Mesenchymal stem cell (in vitro differentiated cells and primary cell): ENCODE results near the gene WDR31.
A peak's percentile ranks its signal among the peaks of the same experiment; 100 is the strongest.
"Not testable (repeated sequence)": the region's sequence is repeated elsewhere in the genome, so short reads cannot be mapped to it uniquely, and the experiment has no call there.

Source experiments
- DNase-seq: peaks from one replicate; pipeline ENCODE4 v3.0.0-alpha.2; 2013
- H2AFZ ChIP-seq: one replicate; pipeline ENCODE4 v1.6.1; 2013; ENCODE audit warnings: low read depth, mild to moderate bottlenecking, control low read depth, inconsistent platforms, low read length, moderate library complexity
- H2AK5ac ChIP-seq: 2 replicates; pipeline ENCODE4 v1.6.1; 2013; ENCODE audit warnings: low read length, moderate library complexity, mild to moderate bottlenecking, inconsistent platforms; ENCODE audit not compliant: severe bottlenecking
- H2BK120ac ChIP-seq: one replicate; pipeline ENCODE4 v1.6.1; 2013; ENCODE audit warnings: low read depth, mild to moderate bottlenecking, inconsistent platforms, low read length, moderate library complexity
- H2BK12ac ChIP-seq, 2 experiments: one replicate each; pipeline ENCODE4 v1.6.1; 2013; ENCODE audit warnings: inconsistent platforms in 2 of 2, low read length in 2 of 2, mild to moderate bottlenecking in 2 of 2, moderate library complexity in 2 of 2, control low read depth in 1 of 2
- H2BK15ac ChIP-seq: one replicate; pipeline ENCODE4 v1.6.1; 2013; ENCODE audit warnings: mild to moderate bottlenecking, low read depth, inconsistent platforms; ENCODE audit not compliant: poor library complexity, severe bottlenecking
- H2BK5ac ChIP-seq: 2 replicates; pipeline ENCODE4 v1.6.1; 2013; ENCODE audit warnings: low read depth, mild to moderate bottlenecking, low read length, control low read depth, inconsistent platforms; ENCODE audit not compliant: poor library complexity, severe bottlenecking
- H3K14ac ChIP-seq, 2 experiments: one replicate each; pipeline ENCODE4 v1.6.1; 2013; ENCODE audit warnings: inconsistent platforms in 2 of 2, low read length in 2 of 2, control low read depth in 1 of 2, mild to moderate bottlenecking in 1 of 2, moderate library complexity in 1 of 2
- H3K18ac ChIP-seq, 2 experiments: one replicate each; pipeline ENCODE4 v1.6.1; 2013; ENCODE audit warnings: inconsistent platforms in 2 of 2, low read length in 2 of 2, control low read depth in 1 of 2, low read depth in 1 of 2, mild to moderate bottlenecking in 1 of 2
- H3K23ac ChIP-seq, 2 experiments: one replicate each; pipeline ENCODE4 v1.6.1; 2013; ENCODE audit warnings: inconsistent platforms in 2 of 2, low read length in 2 of 2, mild to moderate bottlenecking in 2 of 2, moderate library complexity in 2 of 2, control low read depth in 1 of 2
- H3K27ac ChIP-seq: 2 replicates; pipeline ENCODE4 v1.5.1; 2013; ENCODE audit warnings: mild to moderate bottlenecking, moderate library complexity, low read length, control low read depth, inconsistent platforms; ENCODE audit not compliant: poor library complexity, severe bottlenecking
- H3K27me3 ChIP-seq, 2 experiments: 2 replicates each; pipeline versions ENCODE4 v1.6.1 to v1.7.0; 2013; ENCODE audit warnings: low read length in 2 of 2, mild to moderate bottlenecking in 2 of 2, moderate library complexity in 2 of 2, control low read depth in 1 of 2, inconsistent platforms in 1 of 2; ENCODE audit not compliant: control insufficient read depth in 1 of 2, insufficient read depth in 1 of 2
- H3K36me3 ChIP-seq, 2 experiments: 2 replicates each; pipeline versions ENCODE4 v1.6.1 to v1.7.0; 2013; ENCODE audit warnings: low read length in 2 of 2, control low read depth in 1 of 2, inconsistent platforms in 1 of 2, low read depth in 1 of 2, mild to moderate bottlenecking in 1 of 2; ENCODE audit not compliant: insufficient read depth in 2 of 2, control insufficient read depth in 1 of 2
- H3K4ac ChIP-seq, 2 experiments: one replicate each; pipeline ENCODE4 v1.6.1; 2013; ENCODE audit warnings: inconsistent platforms in 2 of 2, low read length in 2 of 2, mild to moderate bottlenecking in 2 of 2, moderate library complexity in 2 of 2, control low read depth in 1 of 2, low read depth in 1 of 2
- H3K4me1 ChIP-seq: 2 replicates; pipeline ENCODE4 v1.6.1; 2013; ENCODE audit warnings: low read depth, low read length, control low read depth; ENCODE audit not compliant: control insufficient read depth, insufficient read depth
- H3K4me2 ChIP-seq: 2 replicates; pipeline ENCODE4 v1.6.1; 2013; ENCODE audit warnings: low read length, mild to moderate bottlenecking, inconsistent platforms; ENCODE audit not compliant: poor library complexity, severe bottlenecking
- H3K4me3 ChIP-seq, 2 experiments: 2 replicates each; pipeline versions ENCODE4 v1.5.1 to v1.7.0; 2013; ENCODE audit warnings: low read length in 2 of 2, mild to moderate bottlenecking in 2 of 2, control low read depth in 1 of 2, low read depth in 1 of 2; ENCODE audit not compliant: insufficient read depth in 1 of 2
- H3K79me1 ChIP-seq: replicated peaks from 2 replicates; pipeline ENCODE4 v1.6.1; 2013; ENCODE audit warnings: mild to moderate bottlenecking, control low read depth, low read length, inconsistent platforms; ENCODE audit not compliant: poor library complexity, severe bottlenecking
- H3K9ac ChIP-seq: 2 replicates; pipeline ENCODE4 v1.7.0; 2013; ENCODE audit warnings: mild to moderate bottlenecking, low read length, moderate library complexity
- H3K9me3 ChIP-seq: 2 replicates; pipeline ENCODE4 v1.7.0; 2013; ENCODE audit warnings: mild to moderate bottlenecking, low read length; ENCODE audit not compliant: control insufficient read depth
- H4K8ac ChIP-seq: one replicate; pipeline ENCODE4 v1.6.1; 2013; ENCODE audit warnings: inconsistent platforms, mild to moderate bottlenecking, low read length, moderate library complexity
- H4K91ac ChIP-seq: one replicate; pipeline ENCODE4 v1.6.1; 2013; ENCODE audit warnings: mild to moderate bottlenecking, low read length, inconsistent platforms
- WGBS: methylation state at CpG from one replicate; pipeline ENCODE4 v1.1.7; 2013; ENCODE audit warnings: mixed read lengths; 5-methylcytosine and 5-hydroxymethylcytosine counted together

Gene WDR31

GRCh38 chr9:113386571-113387393 is 46.7 kb upstream of the WDR31 start:
- Histone ChIP-seq H3K4me3 (no peak overlapping the region), H4K91ac (no peak overlapping the region), H3K27me3 (no peaks in the 10 kb centered on the region), H3K4me1 (peaks cover 11% of the 10 kb centered on the region), H3K9me3 (no peaks in the 10 kb centered on the region), H3K9ac (no peak overlapping the region), H3K79me1 (no peaks in the 10 kb centered on the region), H2AK5ac (peak overlapping the region; percentile 47), H3K4ac (no peak overlapping the region), H3K18ac (no peak overlapping the region), H3K36me3 (peaks cover 44 to 60% of the 10 kb centered on the region in 2 experiments), H2BK12ac (no peak overlapping the region), H4K8ac (no peak overlapping the region), H2AFZ (no peak overlapping the region), H3K23ac (no peak overlapping the region), H3K4me2 (no peak overlapping the region), H2BK5ac (no peak overlapping the region), H2BK120ac (no peak overlapping the region), H3K27ac (no peak overlapping the region), H3K14ac (no peak overlapping the region), H2BK15ac (no peak overlapping the region)
- 94% methylated on average over 4 of the region's 4 CpGs for WGBS
- no peak for DNase-seq

DNA sequence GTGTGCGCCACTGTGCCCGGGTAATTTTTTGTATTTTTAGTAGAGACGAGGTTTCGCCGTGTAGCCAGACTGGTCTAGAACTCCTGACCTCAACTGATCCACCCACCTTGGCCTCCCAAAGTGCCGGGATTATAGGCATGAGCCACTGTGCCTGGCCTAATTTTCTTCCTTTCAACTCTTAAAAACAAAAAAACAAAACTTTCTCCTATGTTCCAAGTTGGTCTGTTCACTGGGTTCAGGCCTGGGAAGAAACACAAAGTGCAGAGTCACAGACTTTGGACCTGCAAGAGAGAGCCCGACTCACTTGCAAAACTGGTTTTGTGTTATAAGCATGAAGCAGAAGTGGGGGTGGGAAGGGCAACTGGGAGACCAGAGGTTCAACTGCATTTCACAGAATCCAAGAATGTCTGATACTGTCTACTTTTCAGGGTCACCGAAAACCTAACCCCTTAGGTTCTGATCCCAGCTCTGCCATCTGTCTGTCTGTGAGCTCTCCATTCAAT is 41.9 kb upstream of the WDR31 start:
- H2BK12ac ChIP-seq = no peak overlapping the region
- no peak for DNase-seq

DNA sequence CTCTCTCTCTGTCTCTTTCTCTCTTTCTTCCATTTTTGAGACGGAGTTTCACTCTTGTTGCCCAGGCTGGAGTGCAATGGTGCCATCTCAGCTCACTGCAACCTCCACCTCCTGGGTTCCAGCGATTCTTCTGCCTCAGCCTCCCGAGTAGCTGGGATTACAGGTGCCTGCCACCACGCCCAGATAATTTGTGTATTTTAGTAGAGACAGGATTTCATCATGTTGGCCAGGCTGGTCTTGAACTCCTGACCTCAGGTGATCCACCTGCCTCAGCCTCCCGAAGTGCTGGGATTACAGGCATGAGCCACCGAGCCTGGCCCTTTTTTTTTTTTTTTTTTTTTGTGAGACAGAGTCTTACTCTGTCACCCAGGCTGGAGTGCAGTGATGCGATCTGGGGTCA is 41.4 kb upstream of the WDR31 start:
- H3K9ac ChIP-seq, H2BK5ac ChIP-seq, H4K91ac ChIP-seq, H3K18ac ChIP-seq, H3K23ac ChIP-seq, H3K79me1 ChIP-seq, H2AK5ac ChIP-seq, H3K4me3 ChIP-seq, H2BK12ac ChIP-seq, H2BK120ac ChIP-seq, DNase-seq, H3K4ac ChIP-seq, H3K27ac ChIP-seq, H3K9me3 ChIP-seq, H3K27me3 ChIP-seq, H2BK15ac ChIP-seq, H3K4me1 ChIP-seq, H4K8ac ChIP-seq, H3K4me2 ChIP-seq, H2AFZ ChIP-seq, H3K14ac ChIP-seq, H3K36me3 ChIP-seq: not testable (repeated sequence)
- 85% methylated on average over 6 of the region's 7 CpGs for WGBS

More for the DNA sequence above, 41.9 kb upstream of the WDR31 start:
- over 99% methylated on average over 8 of the region's 8 CpGs for WGBS
- Histone ChIP-seq H2BK120ac (no peak overlapping the region), H3K18ac (no peak overlapping the region), H3K23ac (no peak overlapping the region), H2AK5ac (no peak overlapping the region), H3K4me3 (no peak overlapping the region), H2AFZ (no peak overlapping the region), H2BK5ac (no peak overlapping the region), H3K4me1 (peaks cover 3% of the 10 kb centered on the region), H4K8ac (no peak overlapping the region), H3K9me3 (no peaks in the 10 kb centered on the region), H2BK15ac (no peak overlapping the region), H3K27ac (no peak overlapping the region), H4K91ac (no peak overlapping the region), H3K4me2 (no peak overlapping the region), H3K27me3 (no peaks in the 10 kb centered on the region), H3K79me1 (no peaks in the 10 kb centered on the region), H3K9ac (no peak overlapping the region), H3K14ac (no peak overlapping the region), H3K36me3 (peaks cover 4 to 13% of the 10 kb centered on the region in 2 experiments), H3K4ac (no peak overlapping the region)

- H3K9me3 ChIP-seq = no peaks in the 10 kb centered on the region
- 80% methylated on average over 1 of the region's 1 CpG for WGBS
- no peak overlapping the region for H3K9ac ChIP-seq
- H3K4ac ChIP-seq = no peak overlapping the region
- H3K4me3 ChIP-seq = no peak overlapping the region
- H4K91ac ChIP-seq = no peak overlapping the region
- peaks cover 0 to 4% of the 10 kb centered on the region in 2 experiments for H3K36me3 ChIP-seq
- H2AK5ac ChIP-seq = no peak overlapping the region
- no peaks in the 10 kb centered on the region for H3K27me3 ChIP-seq
- no peak overlapping the region for H3K18ac ChIP-seq
- no peak for DNase-seq
- H2BK120ac ChIP-seq = no peak overlapping the region
- H4K8ac ChIP-seq = no peak overlapping the region
- H3K4me2 ChIP-seq = no peak overlapping the region
- no peak overlapping the region for H2BK5ac ChIP-seq
- no peak overlapping the region for H2BK15ac ChIP-seq
- H3K23ac ChIP-seq = no peak overlapping the region
- no peak overlapping the region for H2AFZ ChIP-seq
- no peak overlapping the region for H2BK12ac ChIP-seq
- H3K4me1 ChIP-seq = peaks cover 3% of the 10 kb centered on the region
- no peak overlapping the region for H3K14ac ChIP-seq
- no peaks in the 10 kb centered on the region for H3K79me1 ChIP-seq
- H3K27ac ChIP-seq = no peak overlapping the region
These were observed 40.8 kb upstream of the WDR31 start for GRCh38 chr9:113380869-113381378.
